K562 (cell line): ENCODE data around the gene LENEP. TPM values are rescaled to one million over a fixed set of nuclear protein-coding genes. Genes with fewer than 3 reads are reported as not detected.

Source experiments
- CHCHD3 ChIP-seq: fragments of 250-450 bp; sonication (Bioruptor Pico); IDR thresholded peaks from 2 replicates; pipeline ENCODE4 v2.1.2; 2022; ENCODE audit warnings: mild to moderate bottlenecking
- EP400 ChIP-seq: fragments of 450-650 bp; IDR thresholded peaks from 2 replicates; pipeline ENCODE4 v1.6.1; 2017; ENCODE audit warnings: antibody characterized with exemption, mild to moderate bottlenecking, moderate library complexity
- ESRRA ChIP-seq: fragments of 450-650 bp; IDR thresholded peaks from 2 replicates; pipeline ENCODE4 v1.6.1; 2014; ENCODE audit warnings: low read depth, mild to moderate bottlenecking, moderate library complexity, borderline replicate concordance
- GTF3C2 ChIP-seq: IDR thresholded peaks from 3 replicates; pipeline ENCODE4 v1.6.1; 2011; ENCODE audit warnings: borderline replicate concordance, mild to moderate bottlenecking, moderate library complexity; ENCODE audit not compliant: insufficient read length; ENCODE audit errors: extremely low read depth
- NCOA2 ChIP-seq, 2 experiments: fragments of 450-650 bp; IDR thresholded peaks; 2 replicates each; pipeline ENCODE4 v1.6.1; 2018; ENCODE audit warnings: mild to moderate bottlenecking in 2 of 2, moderate library complexity in 1 of 2; ENCODE audit not compliant: partially characterized antibody in 2 of 2
- PBX2 ChIP-seq, 2 experiments: IDR thresholded peaks in 1 of 2; conservative IDR thresholded peaks in 1 of 2; 2 replicates each; pipeline ENCODE4 v1.6.1; 2016; ENCODE audit warnings: low read depth in 2 of 2, mild to moderate bottlenecking in 1 of 2, missing compliant biosample characterization in 1 of 2, missing genetic modification characterization in 1 of 2, moderate library complexity in 1 of 2
- RBM14 ChIP-seq: fragments of 200-400 bp; formaldehyde crosslinking; IDR thresholded peaks from 2 replicates; pipeline ENCODE4 v1.6.1; 2018; ENCODE audit warnings: low read depth, mild to moderate bottlenecking, low read length, moderate library complexity, borderline replicate concordance; ENCODE audit not compliant: insufficient read depth
- RCOR1 ChIP-seq, 2 experiments: IDR thresholded peaks; 2 replicates each; pipeline ENCODE4 v1.6.1; 2012; ENCODE audit warnings: low read depth in 2 of 2, low read length in 2 of 2, borderline replicate concordance in 1 of 2, improper control_type of control experiment in 1 of 2
- SIN3B ChIP-seq: fragments of 450-650 bp; IDR thresholded peaks from 2 replicates; pipeline ENCODE4 v1.6.1; 2017; ENCODE audit warnings: low read depth, mild to moderate bottlenecking, moderate library complexity
- ZNF263 ChIP-seq: sonication (generic); formaldehyde crosslinking; IDR thresholded peaks from 2 replicates; pipeline ENCODE4 v1.8.0; 2022; ENCODE audit warnings: mild to moderate bottlenecking, missing genetic modification reagents, borderline replicate concordance
- ZNF583 ChIP-seq: fragments of 250-450 bp; sonication (Bioruptor Pico); IDR thresholded peaks from 2 replicates; pipeline ENCODE4 v1.4.0; 2020
- polyA plus RNA-seq, 8 experiments: library from polyadenylated mRNA; depleted of rRNA in 4 of 8; stranded (reverse) in 5 of 8; unstranded in 3 of 8; fragments of >200 nt; fragmentation: Nextera tagmentation in 2 of 8; fragmentation: Illumina TruSeq in 1 of 8; extraction: Ambion mirVana in 2 of 8; extraction: Trizol in 1 of 8; gene quantifications; 2 replicates each; pipeline versions ENCODE4 v1.2.1 to v1.2.3, GENCODE V29; 2011 to 2014; ENCODE audit warnings: inconsistent platforms in 1 of 8, missing spikeins in 1 of 8
- total RNA-seq, 7 experiments: library from RNA; depleted of rRNA in 6 of 7; stranded (reverse); fragments of >200 nt in 6 of 7; fragmentation: Illumina TruSeq in 2 of 7; extraction: Trizol in 2 of 7; gene quantifications; 2 replicates each; pipeline versions ENCODE4 v1.2.1 to v1.2.3, GENCODE V29; 2011 to 2021; ENCODE audit warnings: low replicate concordance in 1 of 7
- TF ChIP-seq, protein P1 (sequence below): IDR thresholded peaks from 2 replicates; pipeline ENCODE4 v1.6.1; 2014; ENCODE audit warnings: antibody characterized with exemption
- TF ChIP-seq, protein P2 (sequence below), 2 experiments: fragments of 250-450 bp in 1 of 2; fragments of 450-650 bp in 1 of 2; sonication (Bioruptor Pico) in 1 of 2; IDR thresholded peaks; 2 replicates each; pipeline versions ENCODE4 v1.6.1 to v1.8.0; 2016 to 2021; ENCODE audit warnings: mild to moderate bottlenecking in 2 of 2, moderate library complexity in 2 of 2, missing compliant biosample characterization in 1 of 2, missing genetic modification characterization in 1 of 2
- TF ChIP-seq, protein P3 (sequence below): fragments of 250-450 bp; sonication (Bioruptor Pico); IDR thresholded peaks from 2 replicates; pipeline ENCODE4 v1.8.0; 2022; ENCODE audit warnings: moderate library complexity, mild to moderate bottlenecking, inconsistent platforms
- TF ChIP-seq, protein P4 (sequence below): sonication (generic); formaldehyde crosslinking; IDR thresholded peaks from 2 replicates; pipeline ENCODE4 v1.8.0; 2022; ENCODE audit warnings: mild to moderate bottlenecking, missing genetic modification reagents

Gene LENEP
- total and polyA plus RNA-seq, 9 of the 15 experiments (the other 6 are each of a cell fraction or from before 2014, with no cell fraction given): 0.23 to 0.87 (median 0.67) TPM; not detected in 5

- no peak for TF ChIP-seq GTF3C2
- TF ChIP-seq RCOR1 (IDR thresholded peaks at IDR 0.05; ENCODE audit: borderline replicate concordance in 1 of 2, low read depth in 2 of 2, low read length in 2 of 2): peak in 1 of 2 experiments; percentile 40; a peak in 1 of 4 replicates
- TF ChIP-seq, protein P1, sequence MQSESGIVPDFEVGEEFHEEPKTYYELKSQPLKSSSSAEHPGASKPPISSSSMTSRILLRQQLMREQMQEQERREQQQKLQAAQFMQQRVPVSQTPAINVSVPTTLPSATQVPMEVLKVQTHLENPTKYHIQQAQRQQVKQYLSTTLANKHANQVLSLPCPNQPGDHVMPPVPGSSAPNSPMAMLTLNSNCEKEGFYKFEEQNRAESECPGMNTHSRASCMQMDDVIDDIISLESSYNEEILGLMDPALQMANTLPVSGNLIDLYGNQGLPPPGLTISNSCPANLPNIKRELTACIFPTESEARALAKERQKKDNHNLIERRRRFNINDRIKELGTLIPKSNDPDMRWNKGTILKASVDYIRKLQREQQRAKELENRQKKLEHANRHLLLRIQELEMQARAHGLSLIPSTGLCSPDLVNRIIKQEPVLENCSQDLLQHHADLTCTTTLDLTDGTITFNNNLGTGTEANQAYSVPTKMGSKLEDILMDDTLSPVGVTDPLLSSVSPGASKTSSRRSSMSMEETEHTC: no peak
- TF ChIP-seq, protein P2, sequence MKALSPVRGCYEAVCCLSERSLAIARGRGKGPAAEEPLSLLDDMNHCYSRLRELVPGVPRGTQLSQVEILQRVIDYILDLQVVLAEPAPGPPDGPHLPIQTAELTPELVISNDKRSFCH (CRISPR knock-in tag; IDR thresholded peaks at IDR 0.05): no peak
- TF ChIP-seq, protein P2 (tag; IDR thresholded peaks at IDR 0.05): peak; percentile 79; the same call in 1 of the 2 replicates
- TF ChIP-seq EP400: no peak
- no peak for TF ChIP-seq NCOA2 (IDR thresholded peaks at IDR 0.05; ENCODE audit: partially characterized antibody in 2 of 2)
- TF ChIP-seq, protein P3, sequence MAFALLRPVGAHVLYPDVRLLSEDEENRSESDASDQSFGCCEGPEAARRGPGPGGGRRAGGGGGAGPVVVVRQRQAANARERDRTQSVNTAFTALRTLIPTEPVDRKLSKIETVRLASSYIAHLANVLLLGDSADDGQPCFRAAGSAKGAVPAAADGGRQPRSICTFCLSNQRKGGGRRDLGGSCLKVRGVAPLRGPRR (CRISPR knock-in tag): no peak
- no peak for TF ChIP-seq SIN3B
- TF ChIP-seq RBM14: no peak
- no peak for TF ChIP-seq PBX2 (CRISPR knock-in tag; IDR thresholded peaks at IDR 0.05; ENCODE audit: low read depth)
- no peak for TF ChIP-seq PBX2 (tag; conservative IDR thresholded peaks at IDR 0.05; ENCODE audit: low read depth)
- TF ChIP-seq ZNF583 (CRISPR knock-in tag): no peak
- TF ChIP-seq CHCHD3 (CRISPR knock-in tag): no peak
- TF ChIP-seq ZNF263 (CRISPR knock-in tag): no peak
- TF ChIP-seq ESRRA: peak; percentile 94
- TF ChIP-seq, protein P4, sequence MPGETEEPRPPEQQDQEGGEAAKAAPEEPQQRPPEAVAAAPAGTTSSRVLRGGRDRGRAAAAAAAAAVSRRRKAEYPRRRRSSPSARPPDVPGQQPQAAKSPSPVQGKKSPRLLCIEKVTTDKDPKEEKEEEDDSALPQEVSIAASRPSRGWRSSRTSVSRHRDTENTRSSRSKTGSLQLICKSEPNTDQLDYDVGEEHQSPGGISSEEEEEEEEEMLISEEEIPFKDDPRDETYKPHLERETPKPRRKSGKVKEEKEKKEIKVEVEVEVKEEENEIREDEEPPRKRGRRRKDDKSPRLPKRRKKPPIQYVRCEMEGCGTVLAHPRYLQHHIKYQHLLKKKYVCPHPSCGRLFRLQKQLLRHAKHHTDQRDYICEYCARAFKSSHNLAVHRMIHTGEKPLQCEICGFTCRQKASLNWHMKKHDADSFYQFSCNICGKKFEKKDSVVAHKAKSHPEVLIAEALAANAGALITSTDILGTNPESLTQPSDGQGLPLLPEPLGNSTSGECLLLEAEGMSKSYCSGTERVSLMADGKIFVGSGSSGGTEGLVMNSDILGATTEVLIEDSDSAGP (CRISPR knock-in tag): no peak
These were observed 19.6 kb downstream of the LENEP start (continued) for GRCh38 chr1:155012776-155013602.
